Superior temporal gyrus (tissue), 1 donor: ENCODE results near the gene SBF2.

ENCODE experiments used
- DNase-seq: peaks from one replicate; pipeline ENCODE4 v3.0.0-alpha.2; 2016; ENCODE audit errors: extremely low spot score

Gene SBF2

GRCh38 chr11:10302359-10302743 is 8.3 kb upstream of the SBF2 start:
- DNase-seq: no peak

GRCh38 chr11:10301656-10302358 is 7.8 kb upstream of the SBF2 start:
- DNase-seq: no peak

- DNase-seq: no peak
Measured at GRCh38 chr11:10298342-10298741, 4.3 kb upstream of the SBF2 start.

- DNase-seq: no peak
Measured at GRCh38 chr11:10295064-10295901, 1.3 kb upstream of the SBF2 start.

GRCh38 chr11:10294290-10294953 is 403 bp upstream of the SBF2 start:
- DNase-seq: no peak

GRCh38 chr11:10291801-10292638 is 2.0 kb downstream of the SBF2 start:
- DNase-seq: no peak

GRCh38 chr11:10289765-10290380 is 4.1 kb downstream of the SBF2 start:
- DNase-seq: no peak

- DNase-seq: no peak
Measured at GRCh38 chr11:10288881-10289764, 4.9 kb downstream of the SBF2 start.

- DNase-seq: no peak
Measured at GRCh38 chr11:10287766-10288715, 6.0 kb downstream of the SBF2 start.

- DNase-seq: no peak
Measured at GRCh38 chr11:10287140-10287539, 6.9 kb downstream of the SBF2 start.

GRCh38 chr11:10285148-10285802 is 8.7 kb downstream of the SBF2 start:
- no peak for DNase-seq

GRCh38 chr11:10283991-10284390 is 10.0 kb downstream of the SBF2 start:
- no peak for DNase-seq

- no peak for DNase-seq
Measured at GRCh38 chr11:10282117-10282516, 11.9 kb downstream of the SBF2 start.

GRCh38 chr11:10275714-10276113 is 18.3 kb downstream of the SBF2 start:
- no peak for DNase-seq

GRCh38 chr11:10274726-10275125 is 19.3 kb downstream of the SBF2 start:
- no peak for DNase-seq

- no peak for DNase-seq
Measured at GRCh38 chr11:10273738-10274137, 20.3 kb downstream of the SBF2 start.

- DNase-seq: no peak
Measured at GRCh38 chr11:10272132-10272531, 21.9 kb downstream of the SBF2 start.

- DNase-seq: no peak
Measured at GRCh38 chr11:10268746-10269488, 25.1 kb downstream of the SBF2 start.
